ENCODE data around the gene HS3ST3A1. TPM values are rescaled to one million over a fixed set of nuclear protein-coding genes. Genes with fewer than 3 reads are reported as not detected.

The HS3ST3A1 gene
- total RNA-seq, 2 experiments from 2014 or later: 0.22 to 1.2 TPM

DNA sequence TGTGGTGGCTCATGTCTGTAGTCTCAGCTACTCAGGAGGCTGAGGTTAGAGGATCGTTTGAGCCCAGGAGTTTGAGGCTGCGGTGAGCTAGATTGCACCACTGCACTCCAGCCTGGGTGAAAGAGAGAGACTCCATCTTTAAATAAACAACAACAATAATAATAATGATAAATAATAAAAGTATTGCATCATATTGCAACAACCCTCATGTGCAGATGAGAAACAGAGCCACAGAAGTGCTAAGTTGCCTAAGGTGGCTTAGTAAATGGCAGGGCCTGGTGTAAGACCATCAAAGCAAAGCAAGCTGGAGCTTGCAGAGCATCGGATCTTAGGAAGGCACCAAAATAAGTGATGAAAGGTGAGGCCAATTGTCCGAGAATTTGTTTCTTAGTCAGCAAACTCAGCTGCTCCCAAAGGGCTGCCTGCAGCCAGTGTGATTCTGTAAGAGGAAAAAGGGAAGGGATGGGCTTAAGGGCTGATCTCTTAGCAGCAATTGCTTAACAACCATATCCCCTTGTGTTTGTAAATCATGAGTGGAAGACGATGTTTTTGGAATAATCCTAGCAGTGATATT is 45.3 kb upstream of the HS3ST3A1 start:
- no peaks in the 10 kb centered on the region for H3K36me3 ChIP-seq (ENCODE audit: insufficient read depth, low read length)
- H3K27me3 ChIP-seq (ENCODE audit: control insufficient read depth in 1 of 2, insufficient read depth in 2 of 2, low read length in 2 of 2): peaks cover 0 to 5% of the 10 kb centered on the region in 2 experiments
- no peak overlapping the region for H3K27ac Mint-ChIP-seq
- no peaks in the 10 kb centered on the region for H3K36me3 Mint-ChIP-seq (ENCODE audit: low read depth)
- no peaks in the 10 kb centered on the region for H3K4me1 Mint-ChIP-seq (ENCODE audit: low read depth)
- intact Hi-C loops (cut with DNase I, micrococcal nuclease): no loop called here
- ATAC-seq (ENCODE audit: poor library complexity) (no peak), DNase-seq (no peak)
- no peaks in the 10 kb centered on the region for H3K9me3 ChIP-seq (ENCODE audit: control insufficient read depth in 1 of 2, insufficient read depth in 1 of 2, low read length in 2 of 2)
- TF ChIP-seq, protein P1, sequence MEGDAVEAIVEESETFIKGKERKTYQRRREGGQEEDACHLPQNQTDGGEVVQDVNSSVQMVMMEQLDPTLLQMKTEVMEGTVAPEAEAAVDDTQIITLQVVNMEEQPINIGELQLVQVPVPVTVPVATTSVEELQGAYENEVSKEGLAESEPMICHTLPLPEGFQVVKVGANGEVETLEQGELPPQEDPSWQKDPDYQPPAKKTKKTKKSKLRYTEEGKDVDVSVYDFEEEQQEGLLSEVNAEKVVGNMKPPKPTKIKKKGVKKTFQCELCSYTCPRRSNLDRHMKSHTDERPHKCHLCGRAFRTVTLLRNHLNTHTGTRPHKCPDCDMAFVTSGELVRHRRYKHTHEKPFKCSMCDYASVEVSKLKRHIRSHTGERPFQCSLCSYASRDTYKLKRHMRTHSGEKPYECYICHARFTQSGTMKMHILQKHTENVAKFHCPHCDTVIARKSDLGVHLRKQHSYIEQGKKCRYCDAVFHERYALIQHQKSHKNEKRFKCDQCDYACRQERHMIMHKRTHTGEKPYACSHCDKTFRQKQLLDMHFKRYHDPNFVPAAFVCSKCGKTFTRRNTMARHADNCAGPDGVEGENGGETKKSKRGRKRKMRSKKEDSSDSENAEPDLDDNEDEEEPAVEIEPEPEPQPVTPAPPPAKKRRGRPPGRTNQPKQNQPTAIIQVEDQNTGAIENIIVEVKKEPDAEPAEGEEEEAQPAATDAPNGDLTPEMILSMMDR (IDR thresholded peaks at IDR 0.05): no peak
- H3K4me3 ChIP-seq (ENCODE audit: low read length): no peak overlapping the region
- H3K9me3 Mint-ChIP-seq: no peaks in the 10 kb centered on the region
- H3K27me3 Mint-ChIP-seq: peaks cover 4% of the 10 kb centered on the region
- no peak overlapping the region for H3K4me3 Mint-ChIP-seq
- POLR2A ChIA-PET: no interaction called here
- no peak overlapping the region for H3K27ac ChIP-seq (ENCODE audit: low read depth in 1 of 2, low read length in 2 of 2)
- no peaks in the 10 kb centered on the region for H3K4me1 ChIP-seq (ENCODE audit: insufficient read depth, low read length)
- CTCF ChIA-PET: no interaction called here

GRCh38 chr17:13646411-13646810 is 44.7 kb upstream of the HS3ST3A1 start:
- Mint-ChIP-seq H3K9me3 (no peaks in the 10 kb centered on the region), H3K36me3 (ENCODE audit: low read depth) (no peaks in the 10 kb centered on the region), H3K27me3 (peaks cover 5% of the 10 kb centered on the region), H3K4me3 (no peak overlapping the region), H3K27ac (no peak overlapping the region), H3K4me1 (ENCODE audit: low read depth) (no peaks in the 10 kb centered on the region)
- Histone ChIP-seq H3K27me3 (ENCODE audit: control insufficient read depth in 1 of 2, insufficient read depth in 2 of 2, low read length in 2 of 2) (peaks cover 0 to 5% of the 10 kb centered on the region in 2 experiments), H3K27ac (ENCODE audit: low read depth in 1 of 2, low read length in 2 of 2) (no peak overlapping the region), H3K4me3 (ENCODE audit: low read length) (no peak overlapping the region), H3K9me3 (ENCODE audit: control insufficient read depth in 1 of 2, insufficient read depth in 1 of 2, low read length in 2 of 2) (no peaks in the 10 kb centered on the region), H3K36me3 (ENCODE audit: insufficient read depth, low read length) (no peaks in the 10 kb centered on the region), H3K4me1 (ENCODE audit: insufficient read depth, low read length) (no peaks in the 10 kb centered on the region)
- no peak for DNase-seq
- CTCF ChIA-PET: no interaction called here
- POLR2A ChIA-PET: no interaction called here
- intact Hi-C loops (cut with DNase I, micrococcal nuclease): no loop called here
- no peak for ATAC-seq (ENCODE audit: poor library complexity)
- TF ChIP-seq, protein P1 (IDR thresholded peaks at IDR 0.05): no peak

- Mint-ChIP-seq H3K4me1 (ENCODE audit: low read depth) (no peaks in the 10 kb centered on the region), H3K36me3 (ENCODE audit: low read depth) (no peaks in the 10 kb centered on the region), H3K27me3 (peaks cover 9% of the 10 kb centered on the region), H3K27ac (no peak overlapping the region), H3K4me3 (no peak overlapping the region), H3K9me3 (no peaks in the 10 kb centered on the region)
- no peak for ATAC-seq (ENCODE audit: poor library complexity)
- H3K9me3 ChIP-seq (ENCODE audit: control insufficient read depth in 1 of 2, insufficient read depth in 1 of 2, low read length in 2 of 2): no peaks in the 10 kb centered on the region
- H3K27me3 ChIP-seq (ENCODE audit: control insufficient read depth in 1 of 2, insufficient read depth in 2 of 2, low read length in 2 of 2): peaks cover 0 to 2% of the 10 kb centered on the region in 2 experiments
- intact Hi-C loops (cut with DNase I, micrococcal nuclease): no loop called here
- TF ChIP-seq, protein P1 (IDR thresholded peaks at IDR 0.05): no peak
- CTCF ChIA-PET: no interaction called here
- DNase-seq: no peak
- H3K36me3 ChIP-seq (ENCODE audit: insufficient read depth, low read length): no peaks in the 10 kb centered on the region
- POLR2A ChIA-PET: no interaction called here
- H3K27ac ChIP-seq (ENCODE audit: low read depth in 1 of 2, low read length in 2 of 2): no peak overlapping the region
- H3K4me3 ChIP-seq (ENCODE audit: low read length): no peak overlapping the region
- H3K4me1 ChIP-seq (ENCODE audit: insufficient read depth, low read length): no peaks in the 10 kb centered on the region
These were observed 41.5 kb upstream of the HS3ST3A1 start for GRCh38 chr17:13643180-13643579.
